ENCODE results near the gene ATP11A.

- TF ChIP-seq JUN (IDR thresholded peaks at IDR 0.05; ENCODE audit: borderline replicate concordance, insufficient read depth, insufficient read length, low read depth) (no peak), CTCF (IDR thresholded peaks at IDR 0.05; ENCODE audit: extremely low read depth in 1 of 2, insufficient read depth in 1 of 2, low read depth in 1 of 2, low read length in 2 of 2) (no peak), POLR2AphosphoS5 (IDR thresholded peaks at IDR 0.05; ENCODE audit: insufficient read depth, low read depth, low read length) (no peak), MAX (IDR thresholded peaks at IDR 0.05; ENCODE audit: insufficient read depth, insufficient read length) (no peak)
Measured at GRCh38 chr13:112771877-112772538, 82.2 kb downstream of the ATP11A start.

All from endothelial cell of umbilical vein (primary cell).